NOMO-1 treated with dmso at 0.1 percent for 144 hours (cell line): ENCODE results near the gene KXD1.
"Not testable (repeated sequence)": the region's sequence is repeated elsewhere in the genome, so short reads cannot be mapped to it uniquely, and the experiment has no call there.

Experiments used
- DNase-seq: peaks from one replicate; lab custom pipeline; 2025; ENCODE audit not compliant: unreplicated experiment; lab: John Stamatoyannopoulos, UW

The KXD1 gene, protein sequence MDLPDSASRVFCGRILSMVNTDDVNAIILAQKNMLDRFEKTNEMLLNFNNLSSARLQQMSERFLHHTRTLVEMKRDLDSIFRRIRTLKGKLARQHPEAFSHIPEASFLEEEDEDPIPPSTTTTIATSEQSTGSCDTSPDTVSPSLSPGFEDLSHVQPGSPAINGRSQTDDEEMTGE

DNA sequence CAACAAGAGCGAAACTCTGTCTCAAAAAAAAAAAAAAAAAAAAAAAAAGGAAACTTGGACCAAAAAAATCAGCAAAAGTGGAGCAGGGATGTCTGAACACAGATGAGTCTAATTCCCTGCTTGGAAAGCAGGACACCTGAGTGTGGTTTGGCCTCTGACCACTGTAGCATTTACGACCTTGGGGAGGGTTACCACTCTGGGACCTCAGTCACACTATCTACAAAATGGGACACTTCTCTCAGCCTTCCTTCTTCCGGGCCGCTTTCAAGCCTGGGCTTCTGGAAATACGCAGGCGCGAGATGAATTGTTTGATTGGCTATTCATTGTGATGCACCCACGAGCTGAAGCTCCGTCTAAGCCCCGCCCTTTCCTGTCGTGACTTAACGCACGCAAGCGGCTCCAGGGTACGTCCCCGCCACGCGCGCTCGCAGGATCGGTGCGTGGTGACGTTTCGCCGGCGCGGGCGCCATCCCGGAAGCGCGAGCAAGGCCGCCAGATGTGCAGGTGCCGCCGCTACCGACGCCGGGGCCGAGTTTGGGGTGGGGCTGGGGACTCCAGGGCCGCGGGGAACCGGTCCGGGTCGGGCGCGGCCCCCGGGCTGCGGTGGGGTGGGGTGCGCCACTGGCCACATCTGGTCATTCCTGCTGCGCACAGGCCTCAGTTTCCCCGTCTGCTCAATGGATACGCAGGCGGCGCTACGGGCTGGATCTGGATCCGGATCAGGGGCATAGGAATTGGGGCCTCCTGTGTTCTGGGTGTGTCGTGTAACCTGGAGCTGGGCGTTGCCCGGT is at the start of gene KXD1:
KXD1 (plus strand) TSS at position 460 of the 791 bp plus-strand sequence. CDS start 4,187 bp downstream, outside the sequence.
- DNase-seq, result peak; percentile 98

DNA sequence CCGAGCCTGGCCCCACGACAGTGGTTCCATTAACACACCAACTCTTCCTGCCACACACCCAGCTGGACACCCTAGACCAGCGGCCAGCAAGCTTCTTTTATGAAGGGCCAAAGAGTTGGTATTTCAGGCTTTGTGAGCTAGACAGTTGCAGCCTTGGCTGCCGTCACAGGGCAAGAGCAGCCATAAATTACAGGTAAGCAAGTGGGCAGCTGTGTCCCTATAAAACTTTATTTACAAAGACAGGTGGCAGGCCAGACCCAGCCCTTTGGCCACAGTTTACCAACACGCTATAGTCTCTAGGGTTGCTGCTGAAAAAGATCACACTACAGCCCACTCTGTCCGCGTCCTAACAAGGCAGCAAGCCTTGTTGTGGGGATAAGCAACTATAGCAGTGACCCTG is 49.1 kb upstream of the KXD1 start:
- DNase-seq, result no peak

DNA sequence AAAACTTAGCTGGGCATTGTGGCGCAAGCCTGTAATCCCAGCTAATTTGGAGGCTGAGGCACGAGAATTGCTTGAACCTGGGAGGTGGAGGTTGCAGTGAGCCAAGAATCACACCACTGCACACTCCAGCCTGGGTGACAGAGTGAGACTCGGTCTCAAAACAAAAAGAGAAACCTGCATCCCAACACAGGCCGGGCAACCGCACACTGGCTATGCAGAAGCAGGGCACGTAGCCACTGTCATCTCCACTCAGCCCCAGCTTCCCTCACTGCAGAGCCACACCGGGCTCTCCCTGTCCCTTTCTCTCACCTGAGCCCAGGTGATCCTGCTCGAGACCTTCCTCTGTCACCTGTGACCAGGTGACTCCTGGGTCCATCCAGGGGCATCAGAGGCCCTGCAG is 47.5 kb upstream of the KXD1 start:
- DNase-seq, result no peak

DNA sequence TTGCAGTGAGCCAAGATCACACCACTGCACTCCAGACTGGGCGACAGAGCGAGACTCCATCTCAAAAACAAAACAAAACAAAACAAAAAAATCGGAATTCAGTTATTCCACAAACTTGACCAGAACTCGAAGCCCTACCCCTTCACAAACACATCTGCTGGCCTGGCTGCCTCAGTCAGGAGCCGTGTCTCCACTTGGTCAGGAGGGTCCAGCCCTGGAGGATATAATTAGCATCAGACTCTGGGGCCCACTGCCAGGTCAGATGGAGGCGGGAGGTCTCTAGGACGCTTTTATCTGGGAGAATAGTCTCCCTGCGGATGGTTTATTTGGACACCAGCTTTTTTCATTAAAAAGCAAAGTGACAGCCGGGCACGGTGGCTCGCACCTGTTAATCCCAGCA is 43.8 kb upstream of the KXD1 start:
- no peak for DNase-seq

DNA sequence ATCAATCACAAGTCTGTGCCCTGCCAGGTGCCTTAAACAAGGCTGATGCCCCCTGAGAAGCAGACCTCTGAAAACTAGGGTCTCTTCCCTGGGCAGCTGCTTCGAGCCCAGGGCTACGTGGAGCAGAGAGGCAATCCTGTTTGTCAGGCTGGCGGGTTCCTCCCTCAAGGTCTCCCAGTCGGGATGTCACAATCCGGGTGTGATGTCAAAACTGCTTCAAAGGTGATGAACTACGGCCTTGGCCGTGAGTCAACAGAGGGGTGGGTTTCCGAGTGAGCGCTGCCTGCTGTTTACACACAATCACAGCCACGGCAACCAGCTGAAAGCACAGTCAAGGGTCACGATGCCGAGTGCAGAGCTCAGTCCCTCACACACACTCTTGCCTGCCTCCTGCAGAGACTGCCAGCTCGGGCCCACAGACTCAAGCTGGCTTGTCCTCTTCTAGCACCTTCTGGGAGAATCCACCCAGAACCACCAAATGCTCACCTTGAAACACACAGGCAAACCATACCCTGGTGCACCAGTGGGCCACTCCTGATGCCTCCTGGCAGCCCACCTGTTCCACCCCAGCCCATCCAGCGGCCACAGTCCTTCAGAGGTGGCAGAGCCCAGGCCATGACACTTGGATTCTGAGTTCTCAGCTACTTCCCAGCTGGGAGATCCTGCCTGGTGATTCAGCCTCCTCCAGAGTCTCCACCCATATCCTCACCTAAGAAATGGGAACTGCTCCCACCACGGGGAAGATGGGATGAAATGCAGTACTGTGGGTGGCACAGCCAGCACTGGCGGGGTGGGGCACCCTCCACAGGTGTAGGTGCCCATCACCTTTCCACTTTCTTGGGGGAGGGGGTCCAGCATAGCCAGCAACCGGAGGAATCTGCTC is 42.6 kb upstream of the KXD1 start:
- DNase-seq, result peak; percentile 28

DNA sequence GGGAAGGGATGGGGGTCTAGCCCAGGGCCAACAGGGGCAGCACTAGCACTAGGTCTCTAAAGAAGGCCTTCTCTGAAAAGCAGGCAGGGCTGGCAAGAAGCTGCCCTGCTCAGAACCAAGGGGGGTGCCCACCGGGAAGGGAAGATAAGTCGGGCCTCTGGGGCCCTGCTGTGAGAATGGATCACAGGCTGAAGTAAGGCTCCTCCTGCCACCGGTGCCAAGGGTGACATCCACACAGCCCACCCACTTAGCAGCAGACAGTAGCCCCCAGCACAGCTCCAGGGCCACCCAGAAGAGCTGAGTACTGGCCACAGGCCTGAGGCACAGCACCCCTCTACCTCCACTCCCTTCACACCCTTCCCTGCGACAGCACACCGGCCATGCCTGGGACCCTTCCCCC is 41.7 kb upstream of the KXD1 start:
- DNase-seq, result no peak

DNA sequence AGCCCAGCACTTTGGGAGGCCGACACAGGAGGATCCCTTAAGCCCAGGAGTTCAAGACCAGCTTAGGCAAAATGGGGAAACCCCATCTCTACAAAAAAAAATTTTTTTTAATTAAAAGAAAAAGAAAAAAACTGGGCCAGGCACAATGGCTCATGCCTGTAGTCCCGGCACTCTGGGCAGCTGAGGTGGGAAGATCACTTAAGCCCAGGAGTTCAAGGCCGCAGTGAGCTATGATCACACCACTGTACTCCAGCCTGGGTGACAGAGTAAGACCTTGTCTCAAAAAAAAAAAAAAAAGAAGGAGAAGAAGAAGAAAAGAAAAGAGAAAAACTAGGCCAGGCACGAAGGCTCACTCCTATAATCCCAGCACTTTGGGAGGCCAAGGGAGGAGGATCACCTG is 40.1 kb upstream of the KXD1 start:
- DNase-seq, result no peak

DNA sequence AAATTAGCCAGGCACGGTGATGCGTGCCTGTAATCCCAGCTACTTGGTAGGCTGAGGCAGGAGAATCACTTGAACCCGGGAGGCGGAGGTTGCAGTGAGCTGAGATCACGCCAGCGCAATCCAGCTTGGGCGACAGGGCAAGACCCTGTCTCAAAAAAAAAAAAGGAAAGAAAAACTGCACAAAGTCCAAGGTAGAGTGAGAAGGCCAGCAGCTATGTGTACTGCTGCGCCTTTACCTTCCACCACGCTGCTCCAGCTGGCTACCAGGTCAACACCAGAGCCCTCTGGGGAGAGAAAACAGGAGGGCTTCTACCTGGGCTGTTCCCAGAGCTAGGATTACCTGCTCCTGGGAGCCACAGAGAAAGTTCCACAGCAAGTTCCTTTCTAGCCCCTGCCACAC is 39.0 kb upstream of the KXD1 start:
- DNase-seq, result no peak

DNA sequence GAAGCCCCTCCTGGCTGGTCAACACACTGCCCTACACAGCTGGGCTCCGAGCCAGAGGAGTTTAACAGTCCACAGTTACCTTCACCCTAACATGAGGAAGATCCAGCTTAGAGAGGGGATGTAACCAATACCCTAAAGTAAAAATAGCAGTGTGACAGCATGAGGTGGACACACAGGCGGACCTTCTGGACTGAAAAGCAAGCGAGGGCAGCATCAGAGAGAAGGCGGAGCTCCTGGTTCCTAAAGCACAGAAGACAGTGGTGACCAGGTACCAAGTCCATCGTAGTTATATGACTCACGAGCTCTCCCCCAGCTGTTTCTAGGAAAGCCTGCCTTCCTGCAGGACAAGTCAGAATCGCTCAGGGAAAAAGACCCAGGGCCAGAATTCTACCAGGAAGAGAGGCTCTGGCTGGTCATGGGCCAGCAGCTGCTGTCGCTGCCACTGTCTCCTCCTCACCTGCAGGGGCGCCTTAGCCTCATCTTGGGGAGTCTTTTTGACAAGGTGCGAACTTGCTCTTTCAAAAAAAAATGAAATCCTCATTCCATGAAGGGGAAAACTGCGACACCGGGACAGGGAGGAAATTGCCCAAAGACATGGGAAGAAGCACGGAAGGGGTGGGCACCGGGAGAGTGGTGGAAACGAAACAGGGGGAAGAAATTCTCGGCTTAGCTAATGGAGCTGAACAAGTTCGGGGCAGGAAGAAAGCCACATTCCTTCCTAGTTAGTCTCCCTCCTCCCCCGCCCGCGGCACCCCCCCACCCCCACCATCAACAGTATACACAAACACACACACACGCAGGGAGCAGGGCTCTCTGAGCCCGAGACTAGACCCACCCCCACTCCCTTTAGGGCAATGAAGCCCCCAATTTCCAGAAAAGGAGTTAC is 37.5 kb upstream of the KXD1 start:
- peak; percentile 16 for DNase-seq

DNA sequence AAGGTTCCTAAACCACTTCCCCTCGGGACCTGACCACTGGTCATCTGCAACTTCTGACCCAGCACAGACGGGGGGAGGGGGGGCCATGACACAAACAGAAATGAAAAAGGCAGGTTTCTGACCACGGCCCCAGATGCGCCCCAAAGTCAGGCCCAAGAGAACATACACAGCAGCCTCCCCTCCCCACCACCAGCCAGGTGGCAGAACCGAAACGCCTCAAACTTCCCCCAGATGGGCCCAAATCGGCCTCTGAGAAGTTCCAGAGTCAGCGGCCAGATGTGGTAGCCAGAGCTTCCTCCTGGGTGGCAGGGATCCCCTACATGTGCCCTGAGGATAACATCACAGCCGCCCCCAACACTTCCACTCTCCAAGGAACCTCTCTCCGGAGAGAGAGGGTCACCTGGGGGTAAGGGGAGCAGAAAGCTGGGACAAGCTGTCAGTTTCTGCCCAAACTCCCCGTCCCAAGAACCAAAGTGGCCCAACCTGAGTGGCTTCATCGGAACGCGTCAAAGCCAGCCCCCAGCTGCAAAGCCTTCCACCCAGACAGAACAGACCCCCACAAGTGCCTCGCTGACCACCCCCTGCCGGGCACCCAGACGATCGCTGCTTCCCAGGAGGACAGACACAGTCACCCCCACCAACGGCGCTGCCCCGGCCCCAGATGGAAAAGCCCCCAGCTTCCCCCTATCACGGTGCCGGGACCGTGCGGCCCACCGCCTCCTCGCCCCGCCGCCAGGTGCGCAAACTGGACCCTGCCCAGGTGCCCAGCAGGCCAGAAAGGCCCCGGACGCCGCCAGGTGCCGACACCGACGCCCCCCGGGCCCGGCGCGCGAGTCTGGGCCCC is 36.6 kb upstream of the KXD1 start:
- no peak for DNase-seq

DNA sequence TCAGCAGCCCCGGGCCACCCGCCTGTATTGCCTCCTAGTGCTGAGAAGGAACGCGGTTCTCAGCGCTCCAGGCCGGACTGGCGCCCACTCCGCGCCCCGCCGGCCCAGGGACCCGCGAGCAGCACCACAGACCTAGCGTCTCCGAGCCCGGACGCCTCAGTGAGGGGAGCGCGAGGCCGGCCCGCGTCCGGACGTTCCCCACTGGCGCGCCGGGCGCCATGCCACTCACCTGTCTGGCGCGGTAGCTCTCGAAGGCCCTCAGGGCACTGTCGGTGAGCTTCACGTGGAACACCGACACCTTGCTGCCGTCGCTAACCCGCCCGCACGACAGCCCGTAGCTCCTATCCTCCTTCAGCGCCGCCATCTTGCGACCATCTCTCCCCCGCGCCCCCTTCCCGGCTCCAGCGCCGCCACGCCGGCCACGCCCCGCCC is 36.0 kb upstream of the KXD1 start, which contains the start of gene ELL:
ELL (minus strand) TSS at position 379 of the 432 bp plus-strand sequence; CDS start at position 364, 15 bp downstream.
- DNase-seq, result no peak

DNA sequence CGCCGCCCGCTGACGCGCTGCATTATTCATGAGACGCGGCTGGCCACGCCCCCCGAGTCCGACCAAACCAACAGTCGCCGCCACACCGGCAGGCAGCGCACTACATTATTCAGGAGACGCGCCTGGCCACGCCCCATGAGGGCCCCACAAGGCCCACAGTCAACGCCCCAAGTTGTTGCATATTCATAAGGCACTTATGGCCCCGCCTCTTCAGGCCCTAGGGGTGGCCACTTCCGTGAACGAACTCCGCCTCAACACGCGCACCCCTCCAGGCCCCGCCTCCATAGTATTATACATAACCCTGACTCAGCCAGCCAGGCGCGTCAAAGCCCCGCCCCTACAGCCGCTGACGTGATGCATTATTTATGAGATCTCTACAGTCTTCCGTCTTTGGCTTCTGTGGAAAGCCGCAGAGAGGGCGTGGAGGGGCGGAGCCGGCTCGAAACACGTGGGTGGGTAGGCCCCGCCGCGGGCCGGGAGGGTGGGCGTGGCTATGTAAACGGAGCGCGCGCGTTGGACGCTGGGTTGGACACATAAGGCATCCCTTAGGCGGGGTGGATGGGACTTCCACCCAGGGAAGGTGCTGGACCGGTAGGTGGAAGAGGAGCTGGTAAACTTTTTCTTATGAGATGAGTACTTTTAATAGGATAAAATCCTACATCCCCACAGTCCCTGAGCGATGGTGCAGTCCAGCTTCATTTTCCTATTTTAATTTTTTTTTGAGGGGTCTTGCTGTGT is 35.4 kb upstream of the KXD1 start:
- peak; percentile 100 for DNase-seq

DNA sequence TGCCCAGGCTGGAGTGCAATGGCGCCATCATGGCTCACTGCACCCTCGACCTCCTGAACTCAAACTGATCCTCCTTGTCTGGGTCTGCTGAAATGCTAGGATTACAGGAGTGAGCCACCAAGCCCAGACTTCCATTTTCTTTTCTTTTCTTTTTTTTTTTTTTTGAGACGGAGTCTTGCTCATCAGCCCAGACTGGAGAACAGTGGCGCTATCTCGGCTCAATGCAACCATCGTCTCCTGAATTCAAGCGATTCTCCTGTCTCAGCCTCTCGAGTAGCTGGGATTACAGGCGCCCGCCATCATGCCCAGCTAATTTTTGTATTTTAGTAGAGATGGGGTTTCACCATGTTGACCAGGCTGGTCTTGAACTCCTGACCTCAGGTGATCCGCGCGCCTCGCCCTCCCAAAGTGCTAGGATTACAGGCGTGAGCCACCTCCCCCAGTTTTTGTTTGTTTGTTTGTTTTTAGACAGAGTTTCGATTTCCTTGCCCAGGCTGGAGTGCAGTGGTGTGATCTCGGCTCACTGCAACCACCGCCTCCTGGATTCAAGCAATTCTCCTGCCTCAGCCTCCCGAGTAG is 34.7 kb upstream of the KXD1 start:
- not testable (repeated sequence) for DNase-seq

DNA sequence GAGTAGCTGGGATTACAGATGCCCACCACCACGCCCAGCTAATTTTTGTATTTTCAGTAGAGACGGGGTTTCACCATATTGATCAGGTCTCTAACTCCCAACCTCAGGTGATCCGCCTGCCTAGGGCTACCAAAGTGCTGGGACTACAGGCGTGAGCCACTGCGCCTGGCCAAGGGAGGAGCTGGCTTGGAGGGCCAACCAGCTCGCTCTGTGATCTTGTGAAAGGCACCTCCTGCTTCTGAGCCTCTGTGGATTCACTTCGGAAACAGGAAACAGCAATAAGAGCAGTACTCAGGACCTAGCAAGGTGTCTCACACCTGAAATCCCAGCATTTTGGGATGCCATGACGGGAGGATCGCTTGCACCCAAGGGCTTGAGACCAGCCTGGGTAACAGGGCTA is 33.8 kb upstream of the KXD1 start:
- DNase-seq, result no peak

DNA sequence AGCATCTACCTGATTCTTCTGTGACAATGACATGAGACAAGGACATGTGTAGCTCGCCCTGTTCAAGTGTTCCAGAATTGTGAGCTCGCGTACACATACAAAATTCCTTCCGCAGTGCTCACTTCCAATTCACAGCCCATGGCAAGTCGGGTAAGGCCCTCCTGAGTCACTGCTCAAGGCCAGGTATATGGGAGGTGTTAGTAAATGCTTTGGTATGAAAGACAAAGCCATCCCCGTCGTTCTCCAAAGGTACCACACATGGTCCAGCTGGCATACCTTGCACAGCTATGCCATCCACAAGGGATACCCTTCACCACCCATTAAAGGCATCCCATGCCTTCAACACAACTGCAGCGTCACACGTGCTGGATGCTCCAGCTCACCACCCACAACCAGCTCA is 31.4 kb upstream of the KXD1 start:
- no peak for DNase-seq

DNA sequence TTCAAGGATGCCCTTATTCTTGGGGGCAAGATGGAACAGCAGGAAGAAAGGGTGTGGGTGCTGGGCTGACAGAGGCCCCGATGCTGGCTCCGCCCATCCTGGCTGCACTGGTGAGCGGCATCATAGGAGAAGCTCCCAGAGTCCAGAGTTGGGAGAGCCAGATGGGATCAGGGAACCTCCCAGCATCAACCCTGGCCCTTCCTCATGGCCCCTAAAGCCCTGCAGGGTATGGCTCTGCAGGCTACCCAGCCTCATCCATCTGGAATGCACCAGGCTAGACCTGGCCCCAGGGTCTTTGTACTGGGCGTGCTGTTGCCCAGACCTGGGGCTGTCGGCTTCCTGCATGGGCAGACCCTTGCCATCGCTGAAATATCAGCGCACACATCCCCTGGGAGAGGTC is 27.9 kb upstream of the KXD1 start:
- DNase-seq, result no peak

DNA sequence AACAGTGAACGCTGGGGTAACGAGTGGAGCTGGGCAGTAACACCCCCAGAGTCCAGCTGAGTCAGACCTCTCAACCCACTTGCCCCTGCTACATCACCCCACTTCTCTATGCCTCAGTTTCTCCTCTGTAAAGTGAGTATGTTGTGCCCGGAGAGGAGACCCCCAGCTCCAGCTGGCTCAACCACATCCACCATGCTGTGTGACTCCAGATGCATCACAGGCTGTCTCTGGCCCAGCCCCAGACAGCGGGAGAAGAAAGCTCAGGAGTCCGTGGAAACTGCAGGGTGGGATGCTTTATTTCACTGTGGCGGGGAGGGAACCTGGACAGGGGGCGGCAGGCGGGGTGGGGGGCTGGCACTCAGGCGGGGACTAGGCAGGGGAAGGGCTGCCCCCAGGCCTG is 26.2 kb upstream of the KXD1 start:
- no peak for DNase-seq

DNA sequence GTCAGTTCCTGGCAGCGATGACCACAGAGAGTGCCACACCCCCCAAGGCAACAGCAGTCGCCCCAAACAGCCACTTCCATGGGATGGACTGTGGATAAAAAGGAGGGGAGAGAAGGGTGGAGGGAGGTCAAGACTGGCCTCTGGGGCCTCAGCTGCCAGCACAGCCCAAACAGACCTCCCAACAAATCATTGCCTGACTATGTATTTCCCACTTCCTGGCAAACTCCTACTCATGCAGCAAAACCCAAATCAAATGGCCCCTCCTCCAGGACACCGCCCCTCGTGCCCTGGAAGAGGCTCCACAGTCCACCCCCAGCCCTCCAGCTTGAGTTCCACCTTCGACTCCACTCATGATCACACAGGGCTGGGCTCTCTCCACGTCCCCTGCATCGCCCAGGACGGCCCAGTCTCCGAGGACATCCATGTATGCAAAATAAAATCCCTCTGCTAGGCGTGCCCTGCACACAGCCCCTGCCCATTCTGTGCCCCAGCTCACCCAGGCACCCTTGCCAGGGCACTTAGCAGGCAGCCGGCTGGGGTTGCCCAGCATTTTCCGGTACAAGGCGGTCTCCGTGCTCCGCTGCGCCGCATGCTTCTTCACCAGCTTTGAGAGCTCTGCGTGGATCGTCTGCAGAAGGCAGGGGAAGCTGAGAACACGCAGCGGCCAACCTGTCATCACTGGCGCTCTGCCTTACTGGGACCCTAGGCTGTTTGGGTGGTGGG is 25.3 kb upstream of the KXD1 start:
- DNase-seq, result no peak
